Measurements from ENCODE around the gene MMP25. TPM values are rescaled to one million over a fixed set of nuclear protein-coding genes. Genes with fewer than 3 reads are reported as not detected.

The MMP25 gene
- total and polyA plus RNA-seq, 10 of the 15 experiments (the other 5 are each of a cell fraction or from before 2014, with no cell fraction given): 0.03 to 0.36 (median 0.13) TPM; not detected in 1

DNA sequence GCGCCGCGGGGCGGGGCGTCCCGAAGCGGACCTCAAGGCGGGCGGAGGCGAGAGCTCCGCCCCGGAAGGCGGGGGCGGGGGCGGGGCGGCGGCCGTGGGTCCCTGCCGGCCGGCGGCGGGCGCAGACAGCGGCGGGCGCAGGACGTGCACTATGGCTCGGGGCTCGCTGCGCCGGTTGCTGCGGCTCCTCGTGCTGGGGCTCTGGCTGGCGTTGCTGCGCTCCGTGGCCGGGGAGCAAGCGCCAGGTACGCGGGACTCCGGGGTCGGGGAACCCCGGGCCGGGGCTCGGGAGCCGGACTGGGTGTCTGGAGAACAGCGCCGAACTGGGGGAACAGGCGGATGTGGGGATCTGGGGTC lies 26.1 kb upstream of the MMP25 start, which contains the start of gene TNFRSF12A:
Gene TNFRSF12A, plus strand, starts transcription at position 122 of the 357 bp plus-strand sequence. Its CDS starts 30 bp downstream, at position 152.
- no TSS peak for BruUV-seq (replicated peaks)
- Histone ChIP-seq H3K36me3 (ENCODE audit: control insufficient read depth in 2 of 2, insufficient read depth in 2 of 2, low read length in 1 of 2) (no peaks in the 10 kb centered on the region; a peak in 1 of 4 replicates), H3K9ac (ENCODE audit: control insufficient read depth, insufficient read depth, low read length) (no peak within 1 kb of the TSS; the same call in 1 of the 2 replicates), H3K4me3 (peak within 1 kb of the TSS; percentile 73), H3K79me2 (ENCODE audit: control insufficient read depth, insufficient read depth, low read length) (no peaks in the 10 kb centered on the region), H4K20me1 (ENCODE audit: control insufficient read depth, insufficient read depth) (no peaks in the 10 kb centered on the region), H3K9me3 (replicated peaks; ENCODE audit: control insufficient read depth, insufficient read depth, low read length) (no peaks in the 10 kb centered on the region), H3K27ac (ENCODE audit: control insufficient read depth, insufficient read depth) (no peak within 1 kb of the TSS), H3K4me2 (ENCODE audit: control insufficient read depth, insufficient read depth) (peak within 1 kb of the TSS; percentile 83), H2AFZ (ENCODE audit: control insufficient read depth, low read depth, low read length) (peak within 1 kb of the TSS; percentile 87), H3K27me3 (replicated peaks in 1 of 2; ENCODE audit: control insufficient read depth in 2 of 2, insufficient read depth in 2 of 2, low read length in 1 of 2) (no peaks in the 10 kb centered on the region), H3K4me1 (ENCODE audit: control insufficient read depth, insufficient read depth, low read length) (peaks cover 25% of the 10 kb centered on the region)
- ChIA-PET CTCF (interaction anchor here (0.9 to 18.2 kb wide), 4 partner anchors 8 to 112 kb away, joined by 4 to 421 read pairs (median 14); no protein-coding TSS in a partner anchor), RAD21 (ENCODE audit: unreplicated experiment) (interaction anchor here (1.1 to 2.2 kb wide), 7 partner anchors 8 to 39 kb away, joined by 3 to 21 read pairs (median 5); no protein-coding TSS in a partner anchor), SMC1A (ENCODE audit: uncharacterized antibody, unreplicated experiment) (no interaction called here), POLR2A (interaction anchor here (0.7 to 1.5 kb wide), 4 partner anchors 10 to 137 kb away, joined by 3 to 5 read pairs (median 4); partner anchors contain the start of gene FLYWCH2)
- ATAC-seq: peak; percentile 56
- no peak for FAIRE-seq
- intact Hi-C loops (cut with micrococcal nuclease; ENCODE audit: unreplicated experiment): no loop called here
- WGBS (ENCODE audit: insufficient coverage, insufficient replicate concordance, low lambda C conversion rate, missing lambda C conversion rate): 1% methylated on average over 34 of the region's 49 CpGs
- DNase-seq (ENCODE audit: low read depth, low spot score): no peak
- in situ Hi-C loops (cut with MboI): no loop called here
- TF ChIP-seq NFIC (IDR thresholded peaks at IDR 0.05; ENCODE audit: low read depth, low read length) (no peak), IKZF1 (conservative IDR thresholded peaks at IDR 0.05) (0 out of 2 replicates have a peak, but pooled peaks have one; percentile 41), EGR1 (IDR thresholded peaks at IDR 0.05; ENCODE audit: borderline replicate concordance in 1 of 2, low read depth in 2 of 2, low read length in 2 of 2) (peak in 1 of 2 experiments; percentile 100; a peak in 2 of 3 replicates), DPF2 (IDR thresholded peaks at IDR 0.05) (peak; percentile 44; the same call in 1 of the 2 replicates)
- TF ChIP-seq, protein P1, sequence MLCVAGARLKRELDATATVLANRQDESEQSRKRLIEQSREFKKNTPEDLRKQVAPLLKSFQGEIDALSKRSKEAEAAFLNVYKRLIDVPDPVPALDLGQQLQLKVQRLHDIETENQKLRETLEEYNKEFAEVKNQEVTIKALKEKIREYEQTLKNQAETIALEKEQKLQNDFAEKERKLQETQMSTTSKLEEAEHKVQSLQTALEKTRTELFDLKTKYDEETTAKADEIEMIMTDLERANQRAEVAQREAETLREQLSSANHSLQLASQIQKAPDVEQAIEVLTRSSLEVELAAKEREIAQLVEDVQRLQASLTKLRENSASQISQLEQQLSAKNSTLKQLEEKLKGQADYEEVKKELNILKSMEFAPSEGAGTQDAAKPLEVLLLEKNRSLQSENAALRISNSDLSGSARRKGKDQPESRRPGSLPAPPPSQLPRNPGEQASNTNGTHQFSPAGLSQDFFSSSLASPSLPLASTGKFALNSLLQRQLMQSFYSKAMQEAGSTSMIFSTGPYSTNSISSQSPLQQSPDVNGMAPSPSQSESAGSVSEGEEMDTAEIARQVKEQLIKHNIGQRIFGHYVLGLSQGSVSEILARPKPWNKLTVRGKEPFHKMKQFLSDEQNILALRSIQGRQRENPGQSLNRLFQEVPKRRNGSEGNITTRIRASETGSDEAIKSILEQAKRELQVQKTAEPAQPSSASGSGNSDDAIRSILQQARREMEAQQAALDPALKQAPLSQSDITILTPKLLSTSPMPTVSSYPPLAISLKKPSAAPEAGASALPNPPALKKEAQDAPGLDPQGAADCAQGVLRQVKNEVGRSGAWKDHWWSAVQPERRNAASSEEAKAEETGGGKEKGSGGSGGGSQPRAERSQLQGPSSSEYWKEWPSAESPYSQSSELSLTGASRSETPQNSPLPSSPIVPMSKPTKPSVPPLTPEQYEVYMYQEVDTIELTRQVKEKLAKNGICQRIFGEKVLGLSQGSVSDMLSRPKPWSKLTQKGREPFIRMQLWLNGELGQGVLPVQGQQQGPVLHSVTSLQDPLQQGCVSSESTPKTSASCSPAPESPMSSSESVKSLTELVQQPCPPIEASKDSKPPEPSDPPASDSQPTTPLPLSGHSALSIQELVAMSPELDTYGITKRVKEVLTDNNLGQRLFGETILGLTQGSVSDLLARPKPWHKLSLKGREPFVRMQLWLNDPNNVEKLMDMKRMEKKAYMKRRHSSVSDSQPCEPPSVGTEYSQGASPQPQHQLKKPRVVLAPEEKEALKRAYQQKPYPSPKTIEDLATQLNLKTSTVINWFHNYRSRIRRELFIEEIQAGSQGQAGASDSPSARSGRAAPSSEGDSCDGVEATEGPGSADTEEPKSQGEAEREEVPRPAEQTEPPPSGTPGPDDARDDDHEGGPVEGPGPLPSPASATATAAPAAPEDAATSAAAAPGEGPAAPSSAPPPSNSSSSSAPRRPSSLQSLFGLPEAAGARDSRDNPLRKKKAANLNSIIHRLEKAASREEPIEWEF (IDR thresholded peaks at IDR 0.05; ENCODE audit: insufficient replicate concordance, low read depth, low read length): no peak
- TF ChIP-seq, protein P2, sequence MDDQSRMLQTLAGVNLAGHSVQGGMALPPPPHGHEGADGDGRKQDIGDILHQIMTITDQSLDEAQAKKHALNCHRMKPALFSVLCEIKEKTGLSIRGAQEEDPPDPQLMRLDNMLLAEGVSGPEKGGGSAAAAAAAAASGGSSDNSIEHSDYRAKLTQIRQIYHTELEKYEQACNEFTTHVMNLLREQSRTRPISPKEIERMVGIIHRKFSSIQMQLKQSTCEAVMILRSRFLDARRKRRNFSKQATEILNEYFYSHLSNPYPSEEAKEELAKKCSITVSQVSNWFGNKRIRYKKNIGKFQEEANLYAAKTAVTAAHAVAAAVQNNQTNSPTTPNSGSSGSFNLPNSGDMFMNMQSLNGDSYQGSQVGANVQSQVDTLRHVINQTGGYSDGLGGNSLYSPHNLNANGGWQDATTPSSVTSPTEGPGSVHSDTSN (IDR thresholded peaks at IDR 0.05; ENCODE audit: insufficient replicate concordance, low read depth, low read length): no peak
- TF ChIP-seq, protein P3, sequence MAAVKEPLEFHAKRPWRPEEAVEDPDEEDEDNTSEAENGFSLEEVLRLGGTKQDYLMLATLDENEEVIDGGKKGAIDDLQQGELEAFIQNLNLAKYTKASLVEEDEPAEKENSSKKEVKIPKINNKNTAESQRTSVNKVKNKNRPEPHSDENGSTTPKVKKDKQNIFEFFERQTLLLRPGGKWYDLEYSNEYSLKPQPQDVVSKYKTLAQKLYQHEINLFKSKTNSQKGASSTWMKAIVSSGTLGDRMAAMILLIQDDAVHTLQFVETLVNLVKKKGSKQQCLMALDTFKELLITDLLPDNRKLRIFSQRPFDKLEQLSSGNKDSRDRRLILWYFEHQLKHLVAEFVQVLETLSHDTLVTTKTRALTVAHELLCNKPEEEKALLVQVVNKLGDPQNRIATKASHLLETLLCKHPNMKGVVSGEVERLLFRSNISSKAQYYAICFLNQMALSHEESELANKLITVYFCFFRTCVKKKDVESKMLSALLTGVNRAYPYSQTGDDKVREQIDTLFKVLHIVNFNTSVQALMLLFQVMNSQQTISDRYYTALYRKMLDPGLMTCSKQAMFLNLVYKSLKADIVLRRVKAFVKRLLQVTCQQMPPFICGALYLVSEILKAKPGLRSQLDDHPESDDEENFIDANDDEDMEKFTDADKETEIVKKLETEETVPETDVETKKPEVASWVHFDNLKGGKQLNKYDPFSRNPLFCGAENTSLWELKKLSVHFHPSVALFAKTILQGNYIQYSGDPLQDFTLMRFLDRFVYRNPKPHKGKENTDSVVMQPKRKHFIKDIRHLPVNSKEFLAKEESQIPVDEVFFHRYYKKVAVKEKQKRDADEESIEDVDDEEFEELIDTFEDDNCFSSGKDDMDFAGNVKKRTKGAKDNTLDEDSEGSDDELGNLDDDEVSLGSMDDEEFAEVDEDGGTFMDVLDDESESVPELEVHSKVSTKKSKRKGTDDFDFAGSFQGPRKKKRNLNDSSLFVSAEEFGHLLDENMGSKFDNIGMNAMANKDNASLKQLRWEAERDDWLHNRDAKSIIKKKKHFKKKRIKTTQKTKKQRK (IDR thresholded peaks at IDR 0.05; ENCODE audit: low read depth, low read length): no peak
- TF ChIP-seq, protein P4, sequence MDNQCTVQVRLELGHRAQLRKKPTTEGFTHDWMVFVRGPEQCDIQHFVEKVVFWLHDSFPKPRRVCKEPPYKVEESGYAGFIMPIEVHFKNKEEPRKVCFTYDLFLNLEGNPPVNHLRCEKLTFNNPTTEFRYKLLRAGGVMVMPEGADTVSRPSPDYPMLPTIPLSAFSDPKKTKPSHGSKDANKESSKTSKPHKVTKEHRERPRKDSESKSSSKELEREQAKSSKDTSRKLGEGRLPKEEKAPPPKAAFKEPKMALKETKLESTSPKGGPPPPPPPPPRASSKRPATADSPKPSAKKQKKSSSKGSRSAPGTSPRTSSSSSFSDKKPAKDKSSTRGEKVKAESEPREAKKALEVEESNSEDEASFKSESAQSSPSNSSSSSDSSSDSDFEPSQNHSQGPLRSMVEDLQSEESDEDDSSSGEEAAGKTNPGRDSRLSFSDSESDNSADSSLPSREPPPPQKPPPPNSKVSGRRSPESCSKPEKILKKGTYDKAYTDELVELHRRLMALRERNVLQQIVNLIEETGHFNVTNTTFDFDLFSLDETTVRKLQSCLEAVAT (IDR thresholded peaks at IDR 0.05): no peak
